ENCODE results near the gene CBL.

CBL gene

GRCh38 chr11:119347242-119347641 lies 141.1 kb downstream of the CBL start:
- no peak overlapping the region for H3K4me2 ChIP-seq (ENCODE audit: low read depth, low read length, poor library complexity, severe bottlenecking)
- no peaks in the 10 kb centered on the region for H3K9me2 ChIP-seq (replicated peaks; ENCODE audit: low read depth, low read length)
- H2AFZ ChIP-seq (ENCODE audit: low read length), result no peak overlapping the region
- H3K79me2 ChIP-seq (ENCODE audit: insufficient read depth, low read length), result no peaks in the 10 kb centered on the region
- TF ChIP-seq EZH2phosphoT487 (IDR thresholded peaks at IDR 0.05; ENCODE audit: borderline replicate concordance) (no peak), CTCF (conservative IDR thresholded peaks at IDR 0.05; ENCODE audit: low read length) (no peak)
- H4K20me1 ChIP-seq (ENCODE audit: insufficient read depth, low read length, poor library complexity, severe bottlenecking), result no peaks in the 10 kb centered on the region
- no peaks in the 10 kb centered on the region for H3K4me1 ChIP-seq (ENCODE audit: insufficient read depth, low read length, poor library complexity, severe bottlenecking)
- H3K36me3 ChIP-seq (ENCODE audit: insufficient read depth, low read length), result no peaks in the 10 kb centered on the region
- H3K27me3 ChIP-seq (ENCODE audit: insufficient read depth, low read length, poor library complexity, severe bottlenecking), result no peaks in the 10 kb centered on the region
- H3K9ac ChIP-seq (ENCODE audit: low read depth, low read length, poor library complexity, severe bottlenecking), result no peak overlapping the region
- H3K9me3 ChIP-seq (ENCODE audit: insufficient read depth, low read depth, low read length), result no peaks in the 10 kb centered on the region
- no peaks in the 10 kb centered on the region for H3F3A ChIP-seq (ENCODE audit: low read depth)
- no peak overlapping the region for H3K4me3 ChIP-seq (ENCODE audit: low read length, poor library complexity, severe bottlenecking)

- Histone ChIP-seq H3K36me3 (ENCODE audit: insufficient read depth, low read length) (no peaks in the 10 kb centered on the region), H3K27me3 (ENCODE audit: insufficient read depth, low read length, poor library complexity, severe bottlenecking) (no peaks in the 10 kb centered on the region), H3F3A (ENCODE audit: low read depth) (no peaks in the 10 kb centered on the region), H3K4me3 (ENCODE audit: low read length, poor library complexity, severe bottlenecking) (no peak overlapping the region), H4K20me1 (ENCODE audit: insufficient read depth, low read length, poor library complexity, severe bottlenecking) (no peaks in the 10 kb centered on the region), H3K79me2 (ENCODE audit: insufficient read depth, low read length) (no peaks in the 10 kb centered on the region), H3K9me3 (ENCODE audit: insufficient read depth, low read depth, low read length) (no peaks in the 10 kb centered on the region), H3K9me2 (replicated peaks; ENCODE audit: low read depth, low read length) (no peaks in the 10 kb centered on the region), H3K4me1 (ENCODE audit: insufficient read depth, low read length, poor library complexity, severe bottlenecking) (no peaks in the 10 kb centered on the region), H3K4me2 (ENCODE audit: low read depth, low read length, poor library complexity, severe bottlenecking) (no peak overlapping the region), H3K9ac (ENCODE audit: low read depth, low read length, poor library complexity, severe bottlenecking) (no peak overlapping the region), H2AFZ (ENCODE audit: low read length) (no peak overlapping the region)
- TF ChIP-seq CTCF (conservative IDR thresholded peaks at IDR 0.05; ENCODE audit: low read length), result no peak
- no peak for TF ChIP-seq EZH2phosphoT487 (IDR thresholded peaks at IDR 0.05; ENCODE audit: borderline replicate concordance)
Measured at GRCh38 chr11:119347940-119348605, 141.9 kb downstream of the CBL start.

- no peaks in the 10 kb centered on the region for H3F3A ChIP-seq (ENCODE audit: low read depth)
- no peaks in the 10 kb centered on the region for H3K9me2 ChIP-seq (replicated peaks; ENCODE audit: low read depth, low read length)
- no peaks in the 10 kb centered on the region for H4K20me1 ChIP-seq (ENCODE audit: insufficient read depth, low read length, poor library complexity, severe bottlenecking)
- H3K27me3 ChIP-seq (ENCODE audit: insufficient read depth, low read length, poor library complexity, severe bottlenecking), result no peaks in the 10 kb centered on the region
- no peaks in the 10 kb centered on the region for H3K79me2 ChIP-seq (ENCODE audit: insufficient read depth, low read length)
- H3K4me3 ChIP-seq (ENCODE audit: low read length, poor library complexity, severe bottlenecking), result no peak overlapping the region
- no peak overlapping the region for H3K4me2 ChIP-seq (ENCODE audit: low read depth, low read length, poor library complexity, severe bottlenecking)
- H2AFZ ChIP-seq (ENCODE audit: low read length), result peak overlapping the region; percentile 12; the same call in 1 of the 2 replicates
- no peaks in the 10 kb centered on the region for H3K9me3 ChIP-seq (ENCODE audit: insufficient read depth, low read depth, low read length)
- no peaks in the 10 kb centered on the region for H3K4me1 ChIP-seq (ENCODE audit: insufficient read depth, low read length, poor library complexity, severe bottlenecking)
- no peak for TF ChIP-seq CTCF (conservative IDR thresholded peaks at IDR 0.05; ENCODE audit: low read length)
- no peak for TF ChIP-seq EZH2phosphoT487 (IDR thresholded peaks at IDR 0.05; ENCODE audit: borderline replicate concordance)
- H3K9ac ChIP-seq (ENCODE audit: low read depth, low read length, poor library complexity, severe bottlenecking), result no peak overlapping the region
- no peaks in the 10 kb centered on the region for H3K36me3 ChIP-seq (ENCODE audit: insufficient read depth, low read length)
Measured at GRCh38 chr11:119350302-119350701, 144.2 kb downstream of the CBL start.
